Lung (tissue), 12 donors: ENCODE measurements around the gene GRID2. TPM values are rescaled to one million over a fixed set of nuclear protein-coding genes. Genes with fewer than 3 reads are reported as not detected.

Source experiments
- ATAC-seq: fragments of 200-7000 bp; cut with Tn5 transposase; one replicate; pipeline ENCODE4 v1.9.1; 2020; ENCODE audit warnings: moderate number of reproducible peaks; ENCODE audit not compliant: insufficient read depth, low FRiP score
- DNase-seq, 3 donors: peaks; one replicate each; pipeline ENCODE4 v3.0.0-alpha.2; 2013 to 2017
- H3K27ac ChIP-seq, 2 donors: one replicate each; pipeline ENCODE4 v1.5.1; 2013; ENCODE audit warnings: mild to moderate bottlenecking in 2 of 2, moderate library complexity in 2 of 2, control low read depth in 1 of 2, inconsistent platforms in 1 of 2, low read depth in 1 of 2, low read length in 1 of 2
- H3K27me3 ChIP-seq, 3 donors: one replicate each; pipeline ENCODE4 v1.5.1; 2013; ENCODE audit warnings: low read length in 2 of 3; ENCODE audit not compliant: control insufficient read depth in 3 of 3, insufficient read depth in 3 of 3
- H3K36me3 ChIP-seq, 4 donors: one replicate each; pipeline ENCODE4 v1.5.1; 2013; ENCODE audit warnings: low read length in 4 of 4, mild to moderate bottlenecking in 1 of 4, moderate library complexity in 1 of 4; ENCODE audit not compliant: control insufficient read depth in 4 of 4, insufficient read depth in 4 of 4
- H3K4me1 ChIP-seq, 5 donors: one replicate each; pipeline ENCODE4 v1.5.1; 2013; ENCODE audit warnings: low read length in 5 of 5, mild to moderate bottlenecking in 2 of 5, moderate library complexity in 1 of 5; ENCODE audit not compliant: control insufficient read depth in 5 of 5, insufficient read depth in 5 of 5
- H3K4me3 ChIP-seq: one replicate; pipeline ENCODE4 v1.5.1; 2013; ENCODE audit warnings: mild to moderate bottlenecking, control low read depth, moderate library complexity
- H3K9ac ChIP-seq, 2 donors: one replicate each; pipeline ENCODE4 v1.5.1; 2013; ENCODE audit warnings: low read length in 2 of 2, control low read depth in 1 of 2; ENCODE audit not compliant: insufficient read depth in 1 of 2
- H3K9me3 ChIP-seq, 4 donors: one replicate each; pipeline ENCODE4 v1.5.1; 2013; ENCODE audit warnings: low read length in 3 of 4, mild to moderate bottlenecking in 1 of 4, moderate library complexity in 1 of 4; ENCODE audit not compliant: control insufficient read depth in 4 of 4, insufficient read depth in 3 of 4
- WGBS, 2 donors: extraction: QIAGEN DNeasy Blood & Tissue Kit; methylation state at CpG; one replicate each; pipeline ENCODE4 v1.1.7; 2013; 5-methylcytosine and 5-hydroxymethylcytosine counted together
- polyA plus RNA-seq, 2 donors: library from polyadenylated mRNA; stranded (reverse); fragments of 200-250 nt; gene quantifications; one replicate each; pipeline ENCODE4 v1.2.1, GENCODE V29; 2013
- total RNA-seq, 2 donors: library from RNA; depleted of rRNA in 1 of 2; stranded (reverse); fragments of >200 nt in 1 of 2; gene quantifications; one replicate each; pipeline ENCODE4 v1.2.1, GENCODE V29; 2014 to 2021
- TF ChIP-seq, protein P1 (sequence below): IDR thresholded peaks from 2 replicates; pipeline ENCODE4 v1.5.1; 2012; ENCODE audit warnings: mild to moderate bottlenecking; ENCODE audit errors: control extremely low read depth, extremely low read depth
- donor health status: control.
- donor health status: control.
- donor health status: Bipolar disorder and iron deficiency.
- donor health status: healthy.
- donor health status: DM: yes; HTN: yes; CAD: no.

GRID2 gene
- total and polyA plus RNA-seq, 4 donors: 0.09 to 1.3 TPM; not detected in 2

DNA sequence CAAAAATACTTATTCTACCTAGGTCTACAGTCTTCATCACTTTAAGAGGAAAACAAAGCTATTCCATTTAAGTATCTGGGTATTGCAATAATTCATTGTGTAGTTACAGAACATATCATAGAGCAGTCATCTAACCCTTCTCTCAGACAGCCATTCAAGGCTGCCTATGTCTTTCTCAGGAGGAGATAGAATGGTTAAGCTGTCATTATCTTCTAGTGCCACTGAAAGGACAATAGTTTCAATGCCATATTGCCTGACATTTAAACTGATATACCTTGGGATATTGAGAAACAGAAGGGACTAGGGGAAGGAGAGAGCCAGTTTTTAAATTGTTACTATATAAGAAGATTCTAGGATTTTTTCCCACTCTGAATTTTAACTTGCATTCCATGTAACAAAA is 527.0 kb downstream of the GRID2 start:
- Histone ChIP-seq H3K9me3 (no peaks in the 10 kb centered on the region), H3K27ac (no peak overlapping the region), H3K4me1 (peaks cover 0 to 2% (median 0%) of the 10 kb centered on the region in 5 donors), H3K9ac (no peak overlapping the region), H3K36me3 (no peaks in the 10 kb centered on the region), H3K4me3 (no peak overlapping the region), H3K27me3 (no peaks in the 10 kb centered on the region)
- no peak for DNase-seq
- TF ChIP-seq, protein P1, sequence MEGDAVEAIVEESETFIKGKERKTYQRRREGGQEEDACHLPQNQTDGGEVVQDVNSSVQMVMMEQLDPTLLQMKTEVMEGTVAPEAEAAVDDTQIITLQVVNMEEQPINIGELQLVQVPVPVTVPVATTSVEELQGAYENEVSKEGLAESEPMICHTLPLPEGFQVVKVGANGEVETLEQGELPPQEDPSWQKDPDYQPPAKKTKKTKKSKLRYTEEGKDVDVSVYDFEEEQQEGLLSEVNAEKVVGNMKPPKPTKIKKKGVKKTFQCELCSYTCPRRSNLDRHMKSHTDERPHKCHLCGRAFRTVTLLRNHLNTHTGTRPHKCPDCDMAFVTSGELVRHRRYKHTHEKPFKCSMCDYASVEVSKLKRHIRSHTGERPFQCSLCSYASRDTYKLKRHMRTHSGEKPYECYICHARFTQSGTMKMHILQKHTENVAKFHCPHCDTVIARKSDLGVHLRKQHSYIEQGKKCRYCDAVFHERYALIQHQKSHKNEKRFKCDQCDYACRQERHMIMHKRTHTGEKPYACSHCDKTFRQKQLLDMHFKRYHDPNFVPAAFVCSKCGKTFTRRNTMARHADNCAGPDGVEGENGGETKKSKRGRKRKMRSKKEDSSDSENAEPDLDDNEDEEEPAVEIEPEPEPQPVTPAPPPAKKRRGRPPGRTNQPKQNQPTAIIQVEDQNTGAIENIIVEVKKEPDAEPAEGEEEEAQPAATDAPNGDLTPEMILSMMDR: no peak
- no peak for ATAC-seq

DNA sequence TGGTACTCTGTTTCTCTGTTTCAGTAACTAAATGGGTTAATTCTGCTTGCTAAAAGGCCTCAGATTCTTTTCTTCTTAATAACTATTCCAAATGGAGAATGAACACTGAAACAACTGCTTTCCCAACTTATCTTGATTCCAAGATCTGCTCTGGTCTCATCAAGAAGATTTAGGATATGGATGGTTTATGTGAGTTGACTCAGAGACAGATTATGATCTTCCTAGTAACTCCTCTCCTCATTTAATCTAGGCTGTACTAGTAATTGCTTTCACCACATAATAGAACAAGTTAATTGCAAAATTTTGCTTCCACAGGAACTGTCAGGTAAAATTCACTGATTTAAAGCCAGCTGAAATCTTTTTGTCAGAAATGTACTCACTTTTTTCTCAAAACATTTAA is 537.1 kb downstream of the GRID2 start:
- H3K27me3 ChIP-seq: no peaks in the 10 kb centered on the region
- H3K27ac ChIP-seq: no peak overlapping the region
- no peak overlapping the region for H3K9ac ChIP-seq
- no peaks in the 10 kb centered on the region for H3K4me1 ChIP-seq
- H3K4me3 ChIP-seq: no peak overlapping the region
- ATAC-seq (no peak), DNase-seq (no peak)
- no peaks in the 10 kb centered on the region for H3K9me3 ChIP-seq
- no peaks in the 10 kb centered on the region for H3K36me3 ChIP-seq
- TF ChIP-seq, protein P1: no peak

DNA sequence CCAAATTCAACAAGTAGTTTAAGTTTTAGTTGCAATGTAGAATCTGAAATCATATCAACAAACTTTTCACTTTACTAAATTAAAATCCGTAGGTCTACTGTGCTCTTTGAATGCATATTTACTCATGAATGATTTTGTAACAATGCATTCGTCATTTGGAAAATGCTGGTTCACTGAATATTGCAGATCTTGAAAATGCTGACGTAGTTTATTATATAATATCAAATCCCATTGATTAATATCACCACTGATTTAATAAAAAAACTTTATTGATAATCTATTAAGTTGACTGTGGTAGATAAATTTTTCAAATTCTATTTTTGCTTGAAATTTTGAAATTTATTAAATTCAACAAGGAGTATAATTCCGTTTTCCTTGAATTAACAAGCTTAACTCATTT is 540.0 kb downstream of the GRID2 start:
- Histone ChIP-seq H3K4me1 (no peaks in the 10 kb centered on the region), H3K9me3 (no peaks in the 10 kb centered on the region), H3K36me3 (no peaks in the 10 kb centered on the region), H3K4me3 (no peak overlapping the region), H3K27ac (no peak overlapping the region), H3K9ac (no peak overlapping the region), H3K27me3 (no peaks in the 10 kb centered on the region)
- TF ChIP-seq, protein P1: no peak
- DNase-seq (no peak), ATAC-seq (no peak)
- WGBS, 2 donors: 88 to 90% methylated on average over 4 of the region's 4 CpGs

DNA sequence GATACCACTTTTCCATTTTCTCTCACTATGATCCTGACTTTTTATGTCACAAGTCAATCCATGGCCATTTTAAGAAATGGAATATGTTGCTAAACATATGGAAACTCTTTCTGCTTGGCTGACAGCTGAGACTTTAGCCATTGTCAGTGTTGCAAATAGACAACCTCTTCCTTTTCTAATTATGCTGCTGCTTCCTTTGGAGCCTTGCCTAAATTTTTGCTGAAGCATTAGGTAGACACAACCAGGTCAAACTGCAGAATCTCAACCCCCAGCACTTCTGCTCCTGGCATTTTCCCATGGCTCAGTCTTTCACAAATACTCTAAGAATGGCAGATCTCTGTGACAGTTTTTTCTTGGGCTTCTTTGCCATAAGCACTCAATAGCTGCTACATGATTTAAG is 543.3 kb downstream of the GRID2 start:
- Histone ChIP-seq H3K9ac (no peak overlapping the region), H3K27ac (no peak overlapping the region), H3K4me3 (no peak overlapping the region), H3K4me1 (no peaks in the 10 kb centered on the region), H3K36me3 (no peaks in the 10 kb centered on the region), H3K9me3 (no peaks in the 10 kb centered on the region), H3K27me3 (no peaks in the 10 kb centered on the region)
- DNase-seq (no peak), ATAC-seq (no peak)
- TF ChIP-seq, protein P1: no peak
